Measurements from ENCODE around the gene TRPM8.

Gene TRPM8

DNA sequence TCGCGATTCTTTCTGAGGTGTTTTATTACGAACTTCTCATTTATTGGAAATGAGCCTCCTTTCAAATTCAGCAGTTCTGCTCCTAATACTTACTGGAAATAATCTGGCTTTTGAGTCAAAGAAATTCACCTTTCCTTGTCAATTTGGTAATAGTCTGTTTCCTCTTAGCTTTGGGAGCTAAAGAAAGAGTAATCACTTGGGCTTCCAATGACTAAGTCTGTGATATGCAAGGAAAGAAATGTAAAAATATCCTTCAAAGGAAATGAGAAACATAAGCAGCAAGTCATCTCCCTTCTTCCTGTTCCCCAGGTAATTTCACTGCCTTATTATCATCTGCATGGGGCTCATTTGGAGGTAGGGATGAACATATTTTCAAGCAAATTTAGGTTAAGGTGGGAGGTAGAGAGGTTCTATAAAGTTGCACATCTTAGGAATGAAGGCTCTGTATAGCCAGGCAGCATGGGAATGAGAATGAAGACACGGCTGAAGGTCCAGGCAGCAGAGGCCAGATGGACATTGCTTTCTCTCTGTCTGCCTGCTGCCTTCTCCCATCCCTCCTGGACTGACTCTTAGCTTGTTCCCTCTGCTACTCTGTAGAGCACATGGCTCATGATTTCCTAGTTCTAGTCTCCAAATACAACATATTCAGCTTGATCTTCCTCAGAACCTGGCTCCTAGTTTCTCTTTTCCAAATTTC lies 134.3 kb downstream of the TRPM8 start:
- DNase-seq: no peak

GRCh38 chr2:234058881-234059280 lies 141.7 kb downstream of the TRPM8 start:
- no peak for DNase-seq

DNA sequence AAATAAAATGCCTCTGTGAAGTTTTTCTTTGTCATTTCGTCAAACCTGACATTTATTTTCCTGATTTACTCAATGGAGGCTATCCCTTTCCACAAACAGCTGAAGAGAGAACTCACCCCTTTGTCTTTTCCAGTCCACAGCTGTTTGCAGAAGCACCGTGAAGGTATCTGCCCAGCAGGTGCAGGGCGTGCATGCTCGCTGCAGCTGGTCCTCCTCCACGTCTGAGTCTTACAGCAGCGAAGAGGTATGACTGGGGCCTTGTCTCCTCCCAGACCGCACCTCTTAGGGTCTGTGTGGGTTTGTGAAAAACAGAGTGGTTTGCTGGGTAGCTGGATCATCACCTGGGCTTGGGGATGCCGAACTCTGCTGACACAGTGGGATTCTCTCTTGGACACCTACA lies 143.1 kb downstream of the TRPM8 start:
- peak; percentile 12 to 58 for DNase-seq

DNA sequence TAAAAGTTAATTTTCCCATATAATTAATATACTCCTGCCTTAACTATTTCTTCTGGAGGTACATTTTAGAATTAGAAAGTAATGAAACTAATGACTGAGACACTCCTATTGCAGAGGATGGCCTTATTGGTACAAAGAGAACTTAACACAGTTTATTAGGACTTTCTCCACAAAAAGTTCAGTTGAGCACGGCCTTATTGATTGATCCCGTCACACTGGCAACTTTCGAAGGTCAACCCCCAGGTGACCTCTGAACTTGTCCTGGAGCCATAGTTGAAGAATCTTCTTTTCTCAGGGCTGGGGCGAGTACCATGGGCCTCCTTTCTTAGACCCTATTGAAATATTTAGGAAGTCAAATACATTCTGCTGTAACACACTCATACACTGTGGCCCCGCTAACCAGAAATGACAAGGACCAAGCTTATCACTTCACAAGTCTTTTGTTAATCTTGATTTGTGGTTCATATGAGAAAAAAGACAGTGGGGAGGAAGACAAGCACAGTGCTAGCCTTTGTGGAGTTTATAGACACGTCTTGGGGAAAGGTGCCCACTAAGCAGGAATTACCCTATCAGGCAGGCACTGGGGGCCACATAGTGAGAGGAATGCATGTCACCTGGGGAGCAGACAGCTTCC lies 144.6 kb downstream of the TRPM8 start:
- no peak for DNase-seq

DNA sequence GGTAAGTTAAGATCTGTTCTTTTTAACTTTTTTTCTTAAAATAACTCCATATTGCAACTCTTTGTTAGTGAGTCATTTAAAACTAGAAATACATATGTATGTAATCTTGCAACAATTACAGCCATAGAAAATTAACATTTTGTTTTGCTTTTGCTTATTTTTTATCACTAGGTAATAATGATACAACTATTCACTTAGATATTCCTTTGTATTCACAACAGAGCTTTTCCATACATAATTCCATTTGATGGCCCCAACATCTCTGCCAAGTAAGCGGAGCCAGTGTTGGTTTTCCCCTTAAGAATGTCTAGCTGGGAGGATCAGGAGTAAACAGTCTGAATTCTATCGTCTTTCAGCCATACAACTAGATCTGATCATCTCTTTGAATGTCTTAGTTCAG lies 149.4 kb downstream of the TRPM8 start:
- no peak for DNase-seq
